Panc1 (cell line): ENCODE measurements around the gene NBPF8.
"Not testable (repeated sequence)": the region's sequence is repeated elsewhere in the genome, so short reads cannot be mapped to it uniquely, and the experiment has no call there.

ENCODE experiments used
- CTCF ChIP-seq: fragments of 450-650 bp; IDR thresholded peaks from 2 replicates; pipeline ENCODE4 v1.5.1; 2017; ENCODE audit warnings: mild to moderate bottlenecking
- POLR2AphosphoS5 ChIP-seq: IDR thresholded peaks from 2 replicates; pipeline ENCODE4 v1.6.1; 2012; ENCODE audit warnings: mild to moderate bottlenecking, low read depth, low read length, moderate library complexity
- REST ChIP-seq, 2 experiments: IDR thresholded peaks; 2 replicates each; pipeline ENCODE4 v1.6.1; 2011 to 2012; ENCODE audit warnings: low read depth in 2 of 2, control low read depth in 1 of 2, low read length in 1 of 2, mild to moderate bottlenecking in 1 of 2, moderate library complexity in 1 of 2; ENCODE audit not compliant: insufficient read depth in 1 of 2
- SIN3A ChIP-seq: IDR thresholded peaks from 2 replicates; pipeline ENCODE4 v1.6.1; 2012; ENCODE audit warnings: low read depth, mild to moderate bottlenecking, low read length, moderate library complexity, borderline replicate concordance; ENCODE audit not compliant: insufficient read depth
- TCF7L2 ChIP-seq: IDR thresholded peaks from 2 replicates; pipeline ENCODE4 v1.6.1; 2011; ENCODE audit warnings: mild to moderate bottlenecking, low read depth, low read length, inconsistent platforms

DNA sequence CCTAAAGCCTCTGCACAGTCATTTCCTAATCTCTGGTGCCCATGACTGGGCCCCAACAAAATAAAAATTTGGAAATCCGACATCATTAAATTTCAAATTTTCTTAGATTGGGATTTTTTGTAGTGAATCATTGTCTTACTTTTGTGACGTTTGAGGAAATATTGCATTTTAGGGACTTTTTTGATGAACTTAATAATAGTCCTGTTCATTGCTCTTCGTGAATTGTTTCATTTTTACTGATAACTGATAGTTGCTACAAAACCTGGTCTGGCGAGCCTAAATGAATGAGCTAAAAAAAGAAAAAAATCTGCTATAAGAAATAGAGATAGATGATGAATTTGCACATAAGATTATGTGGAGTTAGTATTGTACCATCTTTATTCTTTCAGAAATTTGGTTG, 23.5 kb upstream of the NBPF8 start:
- not testable (repeated sequence) for TF ChIP-seq CTCF; REST (IDR thresholded peaks at IDR 0.05; ENCODE audit: insufficient read depth in 1 of 2, low read depth in 2 of 2, low read length in 1 of 2); POLR2AphosphoS5; SIN3A; TCF7L2
